ENCODE results near the gene OBSL1.

The OBSL1 gene

GRCh38 chr2:219554350-219554749 lies 17.0 kb downstream of the OBSL1 start:
- Histone ChIP-seq H3K36me3 (ENCODE audit: control insufficient read depth in 1 of 2, insufficient read depth in 2 of 2, low read length in 2 of 2) (peaks cover 0 to 3% of the 10 kb centered on the region in 2 donors), H3K4me3 (ENCODE audit: low read depth in 1 of 2, low read length in 2 of 2) (no peak overlapping the region), H3K9me3 (ENCODE audit: control insufficient read depth in 1 of 2, low read length in 2 of 2) (no peaks in the 10 kb centered on the region), H3K4me1 (ENCODE audit: control insufficient read depth in 1 of 2, insufficient read depth in 2 of 2, low read length in 2 of 2) (peaks cover 3 to 19% of the 10 kb centered on the region in 2 donors), H3K27ac (ENCODE audit: low read length) (no peak overlapping the region), H3K27me3 (ENCODE audit: low read depth, low read length) (no peaks in the 10 kb centered on the region)

GRCh38 chr2:219553463-219553963 lies 17.8 kb downstream of the OBSL1 start:
- Histone ChIP-seq H3K4me1 (ENCODE audit: control insufficient read depth in 1 of 2, insufficient read depth in 2 of 2, low read length in 2 of 2) (peaks cover 3 to 19% of the 10 kb centered on the region in 2 donors), H3K4me3 (ENCODE audit: low read depth in 1 of 2, low read length in 2 of 2) (no peak overlapping the region), H3K36me3 (ENCODE audit: control insufficient read depth in 1 of 2, insufficient read depth in 2 of 2, low read length in 2 of 2) (peaks cover 0 to 3% of the 10 kb centered on the region in 2 donors), H3K27ac (ENCODE audit: low read length) (no peak overlapping the region), H3K27me3 (ENCODE audit: low read depth, low read length) (no peaks in the 10 kb centered on the region), H3K9me3 (ENCODE audit: control insufficient read depth in 1 of 2, low read length in 2 of 2) (no peaks in the 10 kb centered on the region)

- peaks cover 3 to 19% of the 10 kb centered on the region in 2 donors for H3K4me1 ChIP-seq (ENCODE audit: control insufficient read depth in 1 of 2, insufficient read depth in 2 of 2, low read length in 2 of 2)
- H3K27me3 ChIP-seq (ENCODE audit: low read depth, low read length), result no peaks in the 10 kb centered on the region
- no peaks in the 10 kb centered on the region for H3K9me3 ChIP-seq (ENCODE audit: control insufficient read depth in 1 of 2, low read length in 2 of 2)
- peak overlapping the region in 1 of 2 donors; percentile 73 for H3K4me3 ChIP-seq (ENCODE audit: low read depth in 1 of 2, low read length in 2 of 2)
- H3K27ac ChIP-seq (ENCODE audit: low read length), result no peak overlapping the region
- H3K36me3 ChIP-seq (ENCODE audit: control insufficient read depth in 1 of 2, insufficient read depth in 2 of 2, low read length in 2 of 2), result peaks cover 0 to 3% of the 10 kb centered on the region in 2 donors
Measured at GRCh38 chr2:219553168-219553417, 18.2 kb downstream of the OBSL1 start.

GRCh38 chr2:219552382-219553167 lies 18.8 kb downstream of the OBSL1 start:
- Histone ChIP-seq H3K4me3 (ENCODE audit: low read depth in 1 of 2, low read length in 2 of 2) (peak overlapping the region; percentile 46 to 73), H3K27ac (ENCODE audit: low read length) (no peak overlapping the region), H3K36me3 (ENCODE audit: control insufficient read depth in 1 of 2, insufficient read depth in 2 of 2, low read length in 2 of 2) (peaks cover 0 to 3% of the 10 kb centered on the region in 2 donors), H3K9me3 (ENCODE audit: control insufficient read depth in 1 of 2, low read length in 2 of 2) (no peaks in the 10 kb centered on the region), H3K27me3 (ENCODE audit: low read depth, low read length) (no peaks in the 10 kb centered on the region), H3K4me1 (ENCODE audit: control insufficient read depth in 1 of 2, insufficient read depth in 2 of 2, low read length in 2 of 2) (peaks cover 3 to 19% of the 10 kb centered on the region in 2 donors)

GRCh38 chr2:219551441-219552381 lies 19.6 kb downstream of the OBSL1 start:
- Histone ChIP-seq H3K27ac (ENCODE audit: low read length) (no peak overlapping the region), H3K4me1 (ENCODE audit: control insufficient read depth in 1 of 2, insufficient read depth in 2 of 2, low read length in 2 of 2) (peaks cover 3 to 19% of the 10 kb centered on the region in 2 donors), H3K36me3 (ENCODE audit: control insufficient read depth in 1 of 2, insufficient read depth in 2 of 2, low read length in 2 of 2) (peaks cover 0 to 3% of the 10 kb centered on the region in 2 donors), H3K27me3 (ENCODE audit: low read depth, low read length) (no peaks in the 10 kb centered on the region), H3K9me3 (ENCODE audit: control insufficient read depth in 1 of 2, low read length in 2 of 2) (no peaks in the 10 kb centered on the region), H3K4me3 (ENCODE audit: low read depth in 1 of 2, low read length in 2 of 2) (peak overlapping the region; percentile 46 to 73)

GRCh38 chr2:219549619-219550018 lies 21.7 kb downstream of the OBSL1 start:
- peaks cover 3 to 21% of the 10 kb centered on the region in 2 donors for H3K4me1 ChIP-seq (ENCODE audit: control insufficient read depth in 1 of 2, insufficient read depth in 2 of 2, low read length in 2 of 2)
- H3K4me3 ChIP-seq (ENCODE audit: low read depth in 1 of 2, low read length in 2 of 2), result no peak overlapping the region
- no peaks in the 10 kb centered on the region for H3K36me3 ChIP-seq (ENCODE audit: control insufficient read depth in 1 of 2, insufficient read depth in 2 of 2, low read length in 2 of 2)
- H3K27ac ChIP-seq (ENCODE audit: low read length), result no peak overlapping the region
- no peaks in the 10 kb centered on the region for H3K9me3 ChIP-seq (ENCODE audit: control insufficient read depth in 1 of 2, low read length in 2 of 2)
- no peaks in the 10 kb centered on the region for H3K27me3 ChIP-seq (ENCODE audit: low read depth, low read length)

- no peaks in the 10 kb centered on the region for H3K36me3 ChIP-seq (ENCODE audit: control insufficient read depth in 1 of 2, insufficient read depth in 2 of 2, low read length in 2 of 2)
- no peak overlapping the region for H3K27ac ChIP-seq (ENCODE audit: low read length)
- no peak overlapping the region for H3K4me3 ChIP-seq (ENCODE audit: low read depth in 1 of 2, low read length in 2 of 2)
- H3K9me3 ChIP-seq (ENCODE audit: control insufficient read depth in 1 of 2, low read length in 2 of 2), result no peaks in the 10 kb centered on the region
- H3K4me1 ChIP-seq (ENCODE audit: control insufficient read depth in 1 of 2, insufficient read depth in 2 of 2, low read length in 2 of 2), result peaks cover 3 to 27% of the 10 kb centered on the region in 2 donors
- no peaks in the 10 kb centered on the region for H3K27me3 ChIP-seq (ENCODE audit: low read depth, low read length)
Measured at GRCh38 chr2:219548990-219549389, 22.3 kb downstream of the OBSL1 start.

GRCh38 chr2:219547621-219548020 lies 23.7 kb downstream of the OBSL1 start:
- Histone ChIP-seq H3K4me1 (ENCODE audit: control insufficient read depth in 1 of 2, insufficient read depth in 2 of 2, low read length in 2 of 2) (peaks cover 0 to 24% of the 10 kb centered on the region in 2 donors), H3K4me3 (ENCODE audit: low read depth in 1 of 2, low read length in 2 of 2) (no peak overlapping the region), H3K36me3 (ENCODE audit: control insufficient read depth in 1 of 2, insufficient read depth in 2 of 2, low read length in 2 of 2) (no peaks in the 10 kb centered on the region), H3K27ac (ENCODE audit: low read length) (no peak overlapping the region), H3K9me3 (ENCODE audit: control insufficient read depth in 1 of 2, low read length in 2 of 2) (no peaks in the 10 kb centered on the region), H3K27me3 (ENCODE audit: low read depth, low read length) (no peaks in the 10 kb centered on the region)

- H3K36me3 ChIP-seq (ENCODE audit: control insufficient read depth in 1 of 2, insufficient read depth in 2 of 2, low read length in 2 of 2), result peaks cover 0 to 2% of the 10 kb centered on the region in 2 donors
- no peaks in the 10 kb centered on the region for H3K27me3 ChIP-seq (ENCODE audit: low read depth, low read length)
- H3K27ac ChIP-seq (ENCODE audit: low read length), result no peak overlapping the region
- H3K9me3 ChIP-seq (ENCODE audit: control insufficient read depth in 1 of 2, low read length in 2 of 2), result no peaks in the 10 kb centered on the region
- peaks cover 0 to 25% of the 10 kb centered on the region in 2 donors for H3K4me1 ChIP-seq (ENCODE audit: control insufficient read depth in 1 of 2, insufficient read depth in 2 of 2, low read length in 2 of 2)
- no peak overlapping the region for H3K4me3 ChIP-seq (ENCODE audit: low read depth in 1 of 2, low read length in 2 of 2)
Measured at GRCh38 chr2:219545943-219546352, 25.4 kb downstream of the OBSL1 start.

- Histone ChIP-seq H3K27me3 (ENCODE audit: low read depth, low read length) (no peaks in the 10 kb centered on the region), H3K27ac (ENCODE audit: low read length) (no peak overlapping the region), H3K9me3 (ENCODE audit: control insufficient read depth in 1 of 2, low read length in 2 of 2) (no peaks in the 10 kb centered on the region), H3K4me3 (ENCODE audit: low read depth in 1 of 2, low read length in 2 of 2) (no peak overlapping the region), H3K4me1 (ENCODE audit: control insufficient read depth in 1 of 2, insufficient read depth in 2 of 2, low read length in 2 of 2) (peaks cover 0 to 25% of the 10 kb centered on the region in 2 donors), H3K36me3 (ENCODE audit: control insufficient read depth in 1 of 2, insufficient read depth in 2 of 2, low read length in 2 of 2) (peaks cover 0 to 8% of the 10 kb centered on the region in 2 donors)
Measured at GRCh38 chr2:219545295-219545942, 25.9 kb downstream of the OBSL1 start.

- Histone ChIP-seq H3K9me3 (ENCODE audit: control insufficient read depth in 1 of 2, low read length in 2 of 2) (no peaks in the 10 kb centered on the region), H3K4me3 (ENCODE audit: low read depth in 1 of 2, low read length in 2 of 2) (peak overlapping the region; percentile 52 to 78), H3K4me1 (ENCODE audit: control insufficient read depth in 1 of 2, insufficient read depth in 2 of 2, low read length in 2 of 2) (peaks cover 0 to 25% of the 10 kb centered on the region in 2 donors), H3K27me3 (ENCODE audit: low read depth, low read length) (no peaks in the 10 kb centered on the region), H3K36me3 (ENCODE audit: control insufficient read depth in 1 of 2, insufficient read depth in 2 of 2, low read length in 2 of 2) (peaks cover 7 to 9% of the 10 kb centered on the region in 2 donors), H3K27ac (ENCODE audit: low read length) (no peak overlapping the region)
Measured at GRCh38 chr2:219544567-219544966, 26.8 kb downstream of the OBSL1 start.

All from muscle layer of duodenum (tissue), 2 donors.